NCI-H1417 treated with DMSO at 0.1 percent for 48 hours (cell line): Measurements from ENCODE around the gene CADM2.

ENCODE experiments used
- DNase-seq: peaks from one replicate; lab custom pipeline; 2025; lab: John Stamatoyannopoulos, UW

Gene CADM2

GRCh38 chr3:84984429-84984828, 25.6 kb downstream of the CADM2 start:
- no peak for DNase-seq

GRCh38 chr3:84985795-84986194, 27.0 kb downstream of the CADM2 start:
- no peak for DNase-seq

- DNase-seq = no peak
These were observed 29.1 kb downstream of the CADM2 start for GRCh38 chr3:84987706-84988504.

- DNase-seq = no peak
These were observed 30.3 kb downstream of the CADM2 start for GRCh38 chr3:84989102-84989501.

GRCh38 chr3:84991422-84991900, 32.7 kb downstream of the CADM2 start:
- DNase-seq = no peak

- DNase-seq = no peak
These were observed 35.2 kb downstream of the CADM2 start for GRCh38 chr3:84993956-84994355.

GRCh38 chr3:84998545-84998944, 39.8 kb downstream of the CADM2 start:
- DNase-seq = no peak

GRCh38 chr3:85003479-85003878, 44.7 kb downstream of the CADM2 start:
- no peak for DNase-seq

GRCh38 chr3:85004147-85004546, 45.4 kb downstream of the CADM2 start:
- DNase-seq = no peak

GRCh38 chr3:85005946-85006345, 47.2 kb downstream of the CADM2 start:
- no peak for DNase-seq

- DNase-seq = no peak
These were observed 48.7 kb downstream of the CADM2 start for GRCh38 chr3:85007195-85008094.

GRCh38 chr3:85020828-85021227, 62.0 kb downstream of the CADM2 start:
- DNase-seq = no peak

GRCh38 chr3:85030052-85030451, 71.3 kb downstream of the CADM2 start:
- DNase-seq = no peak

GRCh38 chr3:85037203-85037602, 78.4 kb downstream of the CADM2 start:
- no peak for DNase-seq

GRCh38 chr3:85041001-85041400, 82.2 kb downstream of the CADM2 start:
- no peak for DNase-seq

- DNase-seq = no peak
These were observed 82.8 kb downstream of the CADM2 start for GRCh38 chr3:85041562-85042055.

- no peak for DNase-seq
These were observed 92.0 kb downstream of the CADM2 start for GRCh38 chr3:85050821-85051220.

GRCh38 chr3:85051786-85052185, 93.0 kb downstream of the CADM2 start:
- no peak for DNase-seq

- no peak for DNase-seq
These were observed 94.8 kb downstream of the CADM2 start for GRCh38 chr3:85053626-85054025.

GRCh38 chr3:85054579-85054978, 95.8 kb downstream of the CADM2 start:
- no peak for DNase-seq

GRCh38 chr3:85068911-85069310, 110.1 kb downstream of the CADM2 start:
- DNase-seq = no peak

GRCh38 chr3:85074003-85074402, 115.2 kb downstream of the CADM2 start:
- DNase-seq = no peak

GRCh38 chr3:85075663-85076062, 116.9 kb downstream of the CADM2 start:
- DNase-seq = no peak
